ENCODE results near the gene FRYL.
"Not testable (repeated sequence)": the region's sequence is repeated elsewhere in the genome, so short reads cannot be mapped to it uniquely, and the experiment has no call there.

FRYL gene

GRCh38 chr4:48653217-48654014 is 126.7 kb downstream of the FRYL start:
- no peak for DNase-seq

DNA sequence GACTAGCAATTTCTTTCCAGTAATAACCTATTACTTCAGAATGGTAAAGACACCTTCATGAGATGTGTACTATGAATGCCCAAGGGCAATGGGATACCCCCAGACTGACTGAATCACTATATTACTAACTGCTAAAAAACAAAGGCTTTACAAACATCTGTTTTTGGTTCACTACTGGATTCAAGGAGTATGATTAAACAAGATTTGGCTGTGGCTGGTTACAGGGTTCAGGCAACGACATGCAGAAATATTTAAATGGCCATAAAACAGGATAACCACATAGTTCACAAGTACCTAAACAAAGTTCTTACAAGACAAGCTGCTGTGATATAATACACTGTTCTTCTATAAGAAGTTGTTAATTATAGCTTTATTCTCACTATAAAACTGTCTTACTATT is 128.2 kb downstream of the FRYL start:
- no peak for DNase-seq

DNA sequence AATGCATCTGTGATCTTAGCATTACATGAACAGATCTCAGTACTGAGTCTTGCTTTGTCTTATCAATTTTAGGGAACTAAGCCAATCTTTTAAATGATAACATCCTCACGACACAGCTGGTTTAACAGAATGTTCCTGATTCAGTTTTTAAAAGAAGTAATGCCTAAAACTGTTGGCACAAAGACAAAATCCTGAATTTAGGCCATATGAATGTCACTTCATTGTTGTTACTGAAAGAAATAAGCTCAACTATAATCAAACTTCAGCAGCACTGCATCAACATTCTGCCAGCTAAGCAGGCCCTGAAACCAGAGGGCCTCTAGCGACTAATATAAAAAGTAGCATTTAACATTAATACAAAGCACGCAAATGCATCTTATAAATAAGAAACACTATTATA is 130.6 kb downstream of the FRYL start:
- DNase-seq = no peak

- DNase-seq = no peak
These were observed 134.8 kb downstream of the FRYL start for GRCh38 chr4:48645225-48645794.

GRCh38 chr4:48642421-48643374 is 137.4 kb downstream of the FRYL start:
- DNase-seq = no peak

DNA sequence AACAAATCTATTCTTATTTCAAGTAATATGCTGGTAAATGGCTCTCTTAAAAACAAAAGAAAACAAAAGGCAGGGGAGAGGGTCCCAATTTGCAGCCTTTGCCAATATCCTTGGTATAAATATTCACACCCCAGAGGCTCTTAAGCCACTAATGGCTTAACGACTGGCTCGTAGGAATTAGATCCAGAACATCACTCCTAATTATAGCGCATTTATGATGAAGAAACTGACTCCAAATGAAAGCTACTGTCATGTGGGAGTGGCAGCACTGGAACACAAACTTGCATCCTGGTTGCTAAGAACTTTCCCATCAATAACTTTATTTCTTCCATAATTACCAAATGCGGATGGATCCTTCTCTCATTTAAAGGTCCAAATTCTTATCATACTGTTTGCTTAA is 138.7 kb downstream of the FRYL start:
- no peak for DNase-seq

GRCh38 chr4:48640699-48641098 is 139.4 kb downstream of the FRYL start:
- no peak for DNase-seq

- DNase-seq = no peak
These were observed 139.9 kb downstream of the FRYL start for GRCh38 chr4:48640225-48640624.

DNA sequence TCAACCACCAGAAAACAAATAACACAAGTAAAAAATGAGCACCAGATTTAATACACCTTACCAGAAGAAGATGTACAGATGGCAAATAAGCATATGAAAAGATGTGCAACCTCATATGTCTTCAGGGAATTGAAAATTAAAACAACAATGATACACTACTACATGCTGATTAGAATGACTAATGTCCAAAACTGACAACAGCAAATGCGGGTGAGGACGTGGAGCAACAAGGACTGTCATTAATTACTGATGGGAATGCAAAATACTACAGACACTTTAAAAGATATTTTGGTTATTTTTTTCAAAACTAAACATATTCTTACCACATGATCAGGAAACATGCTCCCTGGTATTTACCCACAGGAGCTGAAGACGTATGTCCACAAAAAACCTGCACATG is 140.3 kb downstream of the FRYL start:
- no peak for DNase-seq

- DNase-seq = not testable (repeated sequence)
These were observed 141.5 kb downstream of the FRYL start for GRCh38 chr4:48638586-48638985.

DNA sequence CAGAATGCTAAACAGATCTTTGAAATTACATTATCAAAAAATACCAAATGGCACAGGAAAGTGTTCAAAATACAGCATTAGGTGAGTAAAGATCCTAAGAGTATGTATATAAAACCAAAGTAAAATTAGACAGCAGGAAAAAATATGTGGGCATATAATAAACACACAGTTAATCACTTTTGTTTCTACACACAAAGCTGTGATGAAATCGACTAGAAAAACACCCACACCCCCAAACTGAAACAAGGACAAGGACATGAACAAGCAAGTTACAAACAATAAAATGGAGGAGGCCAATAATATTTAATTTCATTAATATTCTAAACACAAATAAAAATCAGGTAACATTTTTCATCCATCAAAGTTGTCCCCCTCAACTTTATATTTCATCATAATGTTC is 143.2 kb downstream of the FRYL start:
- DNase-seq = peak; percentile 41 to 60 (median 51)

- DNase-seq = no peak
These were observed 144.1 kb downstream of the FRYL start for GRCh38 chr4:48635980-48636379.

- peak; percentile 13 to 58 (median 54) for DNase-seq
These were observed 144.8 kb downstream of the FRYL start for GRCh38 chr4:48635310-48635709.

DNA sequence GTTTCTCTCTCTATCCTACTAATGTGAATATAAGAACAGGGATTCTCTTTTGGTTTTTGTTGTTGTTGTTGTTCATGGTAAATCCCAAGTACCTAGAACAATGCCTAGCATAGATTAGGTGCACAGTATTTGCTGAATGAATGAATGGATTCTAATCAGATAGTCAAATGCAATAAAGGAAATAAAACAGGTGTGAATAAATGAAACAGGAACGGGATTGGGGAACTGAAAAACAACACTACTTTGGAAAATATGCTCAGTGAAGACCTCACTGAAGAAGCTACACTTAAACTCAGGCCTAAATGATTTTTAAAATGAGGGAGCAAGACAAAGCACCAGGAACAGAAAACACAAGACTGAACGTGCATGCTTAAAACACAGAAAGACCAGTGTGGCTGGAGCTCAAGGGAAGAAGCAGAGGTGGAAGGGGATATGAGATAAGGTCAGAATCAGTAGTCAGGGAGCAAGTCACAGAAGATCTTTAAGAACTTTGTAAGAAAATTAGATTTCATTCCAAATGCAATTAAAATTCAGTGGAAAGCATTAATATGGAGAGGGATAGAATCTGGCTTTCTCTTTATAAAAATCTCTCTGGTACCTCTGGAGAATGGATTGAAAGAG is 145.3 kb downstream of the FRYL start:
- no peak for DNase-seq

DNA sequence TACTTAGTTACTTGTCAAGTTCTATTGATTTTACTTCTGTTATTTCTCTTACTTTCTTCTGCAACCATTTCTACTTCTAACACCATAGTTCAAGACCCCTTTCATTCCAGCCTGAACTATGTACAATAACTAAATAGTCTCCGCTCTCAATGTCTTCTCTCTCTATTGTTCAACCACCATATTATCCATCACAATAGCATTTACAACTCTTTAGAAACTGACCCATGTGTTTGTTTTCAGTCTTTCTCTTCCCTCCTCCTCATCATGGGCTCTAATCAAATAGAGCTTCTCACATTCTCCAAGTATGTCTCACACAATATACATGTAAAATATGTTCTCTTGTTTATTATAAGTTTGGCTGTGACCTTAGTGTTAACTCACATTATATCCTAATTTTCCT is 146.4 kb downstream of the FRYL start:
- no peak for DNase-seq

GRCh38 chr4:48629458-48629857 is 150.6 kb downstream of the FRYL start:
- DNase-seq = no peak

- DNase-seq = no peak
These were observed 156.8 kb downstream of the FRYL start for GRCh38 chr4:48623182-48623780.

DNA sequence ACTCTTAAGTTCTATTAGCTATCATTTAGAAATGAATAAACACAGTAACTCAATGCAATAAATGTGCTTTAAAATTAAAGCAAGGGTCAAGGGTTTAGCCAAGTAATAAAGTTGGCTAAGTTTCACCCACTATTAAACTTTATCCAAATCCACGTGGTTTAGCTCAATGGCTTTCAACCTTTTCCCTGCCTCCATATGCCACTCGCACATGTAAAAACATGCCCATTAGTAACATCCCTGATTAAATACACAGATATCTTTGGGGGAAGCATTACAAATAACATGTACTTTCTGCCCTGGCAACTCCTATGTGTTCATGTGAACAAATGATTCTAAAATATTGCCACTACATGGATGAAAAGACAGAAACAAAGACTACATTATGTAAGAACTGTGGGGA is 159.2 kb downstream of the FRYL start:
- DNase-seq = no peak

DNA sequence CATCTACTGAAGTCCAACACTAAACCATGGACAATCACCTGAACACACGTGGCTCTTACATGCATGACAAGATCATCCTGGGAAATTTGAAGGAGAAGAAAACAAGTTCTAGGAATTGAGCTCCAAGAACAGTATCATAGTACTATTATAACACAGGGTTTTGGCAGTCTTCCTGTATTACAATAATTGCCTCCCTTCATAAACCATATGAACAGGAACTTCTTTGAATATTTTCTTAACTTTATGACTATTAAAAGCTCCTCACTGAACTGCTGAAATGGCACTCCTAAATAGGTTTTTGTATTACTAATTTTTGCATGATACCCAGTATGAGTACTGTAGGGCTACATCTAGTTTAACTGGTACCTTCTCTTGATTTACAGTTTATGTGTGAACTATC is 160.0 kb downstream of the FRYL start:
- DNase-seq = no peak

GRCh38 chr4:48604527-48604926 is 175.6 kb downstream of the FRYL start:
- DNase-seq = no peak

DNA sequence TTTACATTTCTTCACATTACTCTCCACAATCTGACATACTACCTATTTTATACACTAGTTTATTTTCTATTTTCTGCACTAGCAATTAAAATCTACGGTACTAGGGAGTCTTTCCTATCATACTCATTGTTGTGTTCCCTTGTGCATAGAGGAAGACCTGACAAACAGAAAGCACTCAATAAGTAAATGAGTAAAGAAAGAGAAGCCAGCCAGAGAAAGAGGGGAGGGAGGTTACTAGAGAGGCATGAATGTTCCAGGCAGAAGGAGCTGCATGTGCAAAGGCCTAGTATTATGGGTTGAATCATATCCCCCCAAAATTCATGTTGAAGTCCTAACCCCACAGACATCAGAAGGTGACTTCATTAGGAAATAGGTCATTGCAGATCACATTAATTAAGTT is 176.0 kb downstream of the FRYL start:
- DNase-seq = no peak

GRCh38 chr4:48603366-48604003 is 176.6 kb downstream of the FRYL start:
- no peak for DNase-seq
